Neural progenitor cell (in vitro differentiated cells): ENCODE data around the gene DNAH3. TPM values are rescaled to one million over a fixed set of nuclear protein-coding genes. Genes with fewer than 3 reads are reported as not detected.

Experiments
- DNase-seq: peaks from one replicate; pipeline ENCODE4 v3.0.0-alpha.2; 2016; ENCODE audit warnings: low spot score
- H2AFZ ChIP-seq: fragments of 200-600 bp; sonication (generic); replicated peaks from 2 replicates; pipeline ENCODE4 v1.6.1; 2016; ENCODE audit warnings: antibody characterized with exemption
- H3F3A ChIP-seq: fragments of 200-600 bp; sonication (generic); 2 replicates; pipeline ENCODE4 v1.6.1; 2016; ENCODE audit warnings: antibody characterized with exemption, low read depth
- H3K27ac ChIP-seq: fragments of 200-600 bp; sonication (generic); 2 replicates; pipeline ENCODE4 v1.5.1; 2016; ENCODE audit warnings: mild to moderate bottlenecking
- H3K27me3 ChIP-seq: fragments of 200-600 bp; sonication (generic); 2 replicates; pipeline ENCODE4 v1.6.1; 2016; ENCODE audit warnings: mild to moderate bottlenecking, moderate library complexity
- H3K36me3 ChIP-seq: fragments of 200-600 bp; sonication (generic); 2 replicates; pipeline ENCODE4 v1.5.1; 2016
- H3K4me1 ChIP-seq: fragments of 200-600 bp; sonication (generic); 2 replicates; pipeline ENCODE4 v1.6.1; 2016; ENCODE audit warnings: mixed run types
- H3K4me2 ChIP-seq: fragments of 200-600 bp; sonication (generic); 2 replicates; pipeline ENCODE4 v1.6.1; 2016
- H3K4me3 ChIP-seq: fragments of 200-600 bp; sonication (generic); 2 replicates; pipeline ENCODE4 v1.5.1; 2016
- H3K79me2 ChIP-seq: fragments of 200-600 bp; sonication (generic); 2 replicates; pipeline ENCODE4 v1.6.1; 2016; ENCODE audit warnings: low read depth
- H3K9ac ChIP-seq: fragments of 200-600 bp; sonication (generic); 2 replicates; pipeline ENCODE4 v1.6.1; 2016
- H3K9me3 ChIP-seq: fragments of 200-600 bp; sonication (generic); 2 replicates; pipeline ENCODE4 v1.5.1; 2016; ENCODE audit warnings: low read depth
- H4K20me1 ChIP-seq: fragments of 200-600 bp; sonication (generic); 2 replicates; pipeline ENCODE4 v1.6.1; 2016; ENCODE audit warnings: low read depth
- H3K27ac Mint-ChIP-seq: 3 replicates; pipeline ENCODE4 v1.8.0; 2021; ENCODE audit warnings: mixed read lengths
- H3K27me3 Mint-ChIP-seq: 2 replicates; pipeline ENCODE4 v1.8.0; 2022; ENCODE audit warnings: low read depth, mild to moderate bottlenecking, inconsistent platforms, moderate library complexity, mixed read lengths; ENCODE audit not compliant: insufficient read depth
- H3K36me3 Mint-ChIP-seq: 3 replicates; pipeline ENCODE4 v1.8.0; 2021; ENCODE audit warnings: mixed read lengths
- H3K4me1 Mint-ChIP-seq: 3 replicates; pipeline ENCODE4 v1.8.0; 2021; ENCODE audit warnings: mixed read lengths
- H3K4me3 Mint-ChIP-seq: 3 replicates; pipeline ENCODE4 v1.8.0; 2021; ENCODE audit warnings: mild to moderate bottlenecking, moderate library complexity, mixed read lengths
- H3K9me3 Mint-ChIP-seq: 3 replicates; pipeline ENCODE4 v1.8.0; 2020; ENCODE audit warnings: mixed read lengths
- CTCF ChIP-seq: fragments of 200-600 bp; sonication (generic); IDR thresholded peaks from 2 replicates; pipeline ENCODE4 v1.5.1; 2017; ENCODE audit warnings: antibody characterized with exemption, mild to moderate bottlenecking
- EZH2 ChIP-seq: fragments of 200-600 bp; sonication (generic); IDR thresholded peaks from 2 replicates; pipeline ENCODE4 v1.6.1; 2017; ENCODE audit warnings: antibody characterized with exemption, mild to moderate bottlenecking, moderate library complexity
- EZH2phosphoT487 ChIP-seq: fragments of 200-600 bp; sonication (generic); IDR thresholded peaks from 2 replicates; pipeline ENCODE4 v1.6.1; 2017; ENCODE audit warnings: antibody characterized with exemption
- total RNA-seq: library from RNA; depleted of rRNA; stranded (reverse); fragments of >200 nt; gene quantifications from 2 replicates; pipeline ENCODE4 v1.2.3, GENCODE V29; 2015; ENCODE audit warnings: low replicate concordance

The DNAH3 gene
- total RNA-seq, 1 donor from 2014 or later = 0.92 TPM

DNA sequence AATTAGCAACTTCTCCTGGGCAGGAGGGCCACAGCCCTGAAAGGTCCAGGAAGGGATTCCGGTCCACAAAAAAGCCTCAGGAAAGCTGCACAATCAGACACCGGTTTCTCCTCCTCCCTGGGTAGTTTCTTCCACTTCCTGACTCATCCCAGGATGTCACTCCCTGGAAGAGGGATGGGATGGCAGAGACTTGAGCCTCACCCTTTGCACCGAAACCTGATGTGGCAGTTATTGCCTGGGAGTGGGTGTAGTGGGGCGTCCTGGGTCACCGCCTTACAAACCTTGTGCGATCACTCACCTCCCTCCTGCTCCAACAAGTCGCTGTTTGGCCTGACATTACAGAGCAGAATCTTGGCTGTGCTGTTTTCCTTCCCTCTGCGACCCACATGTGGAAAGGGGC, 179.2 kb downstream of the DNAH3 start:
- no peaks in the 10 kb centered on the region for H3K36me3 Mint-ChIP-seq
- no peak overlapping the region for H3K4me3 Mint-ChIP-seq
- Histone ChIP-seq H3K4me1 (peaks cover 9% of the 10 kb centered on the region), H3K4me3 (no peak overlapping the region), H3K4me2 (no peak overlapping the region), H3K36me3 (no peaks in the 10 kb centered on the region), H2AFZ (no peak overlapping the region), H3K9me3 (no peaks in the 10 kb centered on the region), H3F3A (peaks cover 8% of the 10 kb centered on the region), H3K27me3 (no peaks in the 10 kb centered on the region), H3K9ac (no peak overlapping the region), H4K20me1 (no peaks in the 10 kb centered on the region), H3K27ac (no peak overlapping the region), H3K79me2 (no peaks in the 10 kb centered on the region)
- H3K4me1 Mint-ChIP-seq = peaks cover 18% of the 10 kb centered on the region
- no peak for TF ChIP-seq EZH2phosphoT487
- TF ChIP-seq EZH2 = no peak
- TF ChIP-seq CTCF = no peak
- H3K27me3 Mint-ChIP-seq = peaks cover 5% of the 10 kb centered on the region
- H3K9me3 Mint-ChIP-seq = no peaks in the 10 kb centered on the region
- no peak overlapping the region for H3K27ac Mint-ChIP-seq
- DNase-seq = no peak

GRCh38 chr16:20969386-20969785, 181.3 kb downstream of the DNAH3 start:
- no peaks in the 10 kb centered on the region for H3K36me3 Mint-ChIP-seq
- no peak overlapping the region for H3K27ac ChIP-seq
- H2AFZ ChIP-seq = no peak overlapping the region
- H3K27ac Mint-ChIP-seq = no peak overlapping the region
- H3K4me1 Mint-ChIP-seq = peaks cover 20% of the 10 kb centered on the region
- no peaks in the 10 kb centered on the region for H3K36me3 ChIP-seq
- no peaks in the 10 kb centered on the region for H3K9me3 ChIP-seq
- peaks cover 5% of the 10 kb centered on the region for H3K9me3 Mint-ChIP-seq
- H4K20me1 ChIP-seq = no peaks in the 10 kb centered on the region
- TF ChIP-seq EZH2 (no peak), CTCF (no peak), EZH2phosphoT487 (no peak)
- H3K4me3 ChIP-seq = no peak overlapping the region
- no peak for DNase-seq
- H3K4me1 ChIP-seq = peaks cover 10% of the 10 kb centered on the region
- no peak overlapping the region for H3K4me2 ChIP-seq
- H3K27me3 Mint-ChIP-seq = peaks cover 5% of the 10 kb centered on the region
- no peak overlapping the region for H3K9ac ChIP-seq
- no peak overlapping the region for H3K4me3 Mint-ChIP-seq
- no peaks in the 10 kb centered on the region for H3K27me3 ChIP-seq
- no peaks in the 10 kb centered on the region for H3K79me2 ChIP-seq
- peaks cover 9% of the 10 kb centered on the region for H3F3A ChIP-seq

- H3K36me3 Mint-ChIP-seq = no peaks in the 10 kb centered on the region
- H3K9me3 Mint-ChIP-seq = peaks cover 6% of the 10 kb centered on the region
- TF ChIP-seq EZH2 (no peak), CTCF (no peak), EZH2phosphoT487 (no peak)
- Histone ChIP-seq H3F3A (peaks cover 9% of the 10 kb centered on the region), H3K9me3 (no peaks in the 10 kb centered on the region), H3K4me3 (no peak overlapping the region), H3K4me1 (peaks cover 10% of the 10 kb centered on the region), H3K79me2 (no peaks in the 10 kb centered on the region), H3K27me3 (no peaks in the 10 kb centered on the region), H4K20me1 (no peaks in the 10 kb centered on the region), H3K27ac (no peak overlapping the region), H3K9ac (no peak overlapping the region), H3K4me2 (no peak overlapping the region), H3K36me3 (no peaks in the 10 kb centered on the region), H2AFZ (no peak overlapping the region)
- peaks cover 20% of the 10 kb centered on the region for H3K4me1 Mint-ChIP-seq
- DNase-seq = no peak
- no peak overlapping the region for H3K4me3 Mint-ChIP-seq
- H3K27ac Mint-ChIP-seq = no peak overlapping the region
- H3K27me3 Mint-ChIP-seq = peaks cover 5% of the 10 kb centered on the region
Measured at GRCh38 chr16:20968765-20969164, 181.9 kb downstream of the DNAH3 start.

DNA sequence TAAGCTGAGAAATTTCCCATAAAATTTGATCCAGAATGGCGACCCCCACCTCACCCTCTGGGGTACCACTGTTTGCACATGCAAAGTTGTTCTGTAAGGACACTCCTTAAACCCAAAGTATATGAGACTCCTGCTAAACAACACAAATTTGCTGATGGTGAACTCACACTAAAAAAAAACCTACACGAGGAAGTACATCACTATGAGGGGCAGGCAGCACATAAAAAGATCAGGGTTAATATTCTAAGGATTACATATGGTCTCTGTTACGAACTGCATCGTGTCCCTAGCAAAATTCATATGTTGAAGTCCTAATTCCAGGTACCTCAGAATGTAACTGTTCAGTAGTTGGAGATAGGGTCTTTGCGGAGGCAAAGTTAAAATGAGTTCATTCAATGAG, 189.7 kb downstream of the DNAH3 start:
- no peak overlapping the region for H3K4me3 Mint-ChIP-seq
- Histone ChIP-seq H4K20me1 (no peaks in the 10 kb centered on the region), H3K9me3 (no peaks in the 10 kb centered on the region), H3F3A (no peaks in the 10 kb centered on the region), H2AFZ (no peak overlapping the region), H3K4me3 (no peak overlapping the region), H3K27me3 (no peaks in the 10 kb centered on the region), H3K27ac (no peak overlapping the region), H3K4me1 (no peaks in the 10 kb centered on the region), H3K4me2 (no peak overlapping the region), H3K79me2 (no peaks in the 10 kb centered on the region), H3K9ac (no peak overlapping the region), H3K36me3 (no peaks in the 10 kb centered on the region)
- H3K4me1 Mint-ChIP-seq = no peaks in the 10 kb centered on the region
- H3K36me3 Mint-ChIP-seq = no peaks in the 10 kb centered on the region
- peaks cover 5% of the 10 kb centered on the region for H3K27me3 Mint-ChIP-seq
- H3K9me3 Mint-ChIP-seq = peaks cover 8% of the 10 kb centered on the region
- H3K27ac Mint-ChIP-seq = no peak overlapping the region
- no peak for DNase-seq
- TF ChIP-seq EZH2 = no peak
- no peak for TF ChIP-seq EZH2phosphoT487
- no peak for TF ChIP-seq CTCF
